ENCODE results near the gene ADGRF5.

DNA sequence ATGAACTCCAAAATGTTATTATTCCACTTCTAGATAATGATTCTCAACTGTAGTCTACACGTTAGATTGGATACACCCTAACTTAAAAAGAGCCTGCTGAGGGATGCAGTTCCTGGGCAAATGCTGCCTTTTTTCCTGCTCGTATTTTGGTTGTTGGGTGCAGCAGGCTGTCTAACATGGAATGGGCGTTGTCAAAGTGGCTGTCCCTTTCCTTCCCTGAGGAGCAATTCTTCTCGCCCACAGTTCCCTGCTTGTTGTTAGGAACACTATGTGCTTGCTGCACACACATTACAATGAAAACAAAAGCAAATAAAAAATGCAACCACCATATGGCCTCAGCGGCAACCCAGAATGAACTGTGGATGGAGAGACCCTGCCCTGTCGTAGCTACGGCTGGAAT lies 1.7 kb upstream of the ADGRF5 start:
- no peak for TF ChIP-seq CTCF (IDR thresholded peaks at IDR 0.05 in 8 of 11, conservative IDR thresholded peaks at IDR 0.05 in 3 of 11)
- no peak for TF ChIP-seq POLR2A (IDR thresholded peaks at IDR 0.05)
